Effector CD8-positive, alpha-beta T cell (primary cell): Measurements from ENCODE around the gene TEX35.
"Not testable (repeated sequence)": the region's sequence is repeated elsewhere in the genome, so short reads cannot be mapped to it uniquely, and the experiment has no call there.

Experiments
- DNase-seq: peaks from one replicate; lab custom pipeline; 2025; lab: John Stamatoyannopoulos, UW

Gene TEX35

GRCh38 chr1:178495158-178495557 lies 17.8 kb upstream of the TEX35 start:
- no peak for DNase-seq

GRCh38 chr1:178495741-178496409 lies 17.0 kb upstream of the TEX35 start:
- no peak for DNase-seq

GRCh38 chr1:178496410-178497135 lies 16.3 kb upstream of the TEX35 start, which contains the start of gene CLEC20A:
Gene CLEC20A (minus strand): TSS chr1:178496964. CDS start chr1:178496939, 25 bp downstream.
- no peak for DNase-seq

- no peak for DNase-seq
Observed at GRCh38 chr1:178497903-178498478, 14.9 kb upstream of the TEX35 start.

- no peak for DNase-seq
Observed at GRCh38 chr1:178498896-178499675, 13.8 kb upstream of the TEX35 start.

- no peak for DNase-seq
Observed at GRCh38 chr1:178500091-178500770, 12.7 kb upstream of the TEX35 start.

GRCh38 chr1:178500936-178501554 lies 11.9 kb upstream of the TEX35 start:
- DNase-seq: no peak

GRCh38 chr1:178501705-178502329 lies 11.1 kb upstream of the TEX35 start:
- no peak for DNase-seq

- DNase-seq: no peak
Observed at GRCh38 chr1:178502330-178502714, 10.6 kb upstream of the TEX35 start.

- no peak for DNase-seq
Observed at GRCh38 chr1:178502856-178503255, 10.1 kb upstream of the TEX35 start.

GRCh38 chr1:178503316-178503715 lies 9.6 kb upstream of the TEX35 start:
- not testable (repeated sequence) for DNase-seq

GRCh38 chr1:178503849-178504248 lies 9.1 kb upstream of the TEX35 start:
- DNase-seq: no peak

- no peak for DNase-seq
Observed at GRCh38 chr1:178504286-178504685, 8.6 kb upstream of the TEX35 start.

- DNase-seq: no peak
Observed at GRCh38 chr1:178506177-178506576, 6.7 kb upstream of the TEX35 start.

- DNase-seq: no peak
Observed at GRCh38 chr1:178506669-178507068, 6.2 kb upstream of the TEX35 start.

- DNase-seq: no peak
Observed at GRCh38 chr1:178509414-178510007, 3.4 kb upstream of the TEX35 start.

GRCh38 chr1:178510155-178510554 lies 2.8 kb upstream of the TEX35 start:
- no peak for DNase-seq

- DNase-seq: no peak
Observed at GRCh38 chr1:178513278-178513983, 522 bp downstream of the TEX35 start.

- DNase-seq: no peak
Observed at GRCh38 chr1:178516110-178516509, 3.2 kb downstream of the TEX35 start.

- DNase-seq: no peak
Observed at GRCh38 chr1:178518894-178519293, 6.0 kb downstream of the TEX35 start.
